BJ (cell line): ENCODE measurements around the gene CAMSAP2. TPM values are rescaled to one million over a fixed set of nuclear protein-coding genes. Genes with fewer than 3 reads are reported as not detected.

Source experiments
- CTCF ChIA-PET: fragments of 350-600 bp; formaldehyde crosslinking; extraction: SDS; loops from one replicate; lab custom pipeline; 2021; ENCODE audit warnings: antibody characterized with exemption, inconsistent platforms; lab: Yijun Ruan, JAX
- POLR2A ChIA-PET: fragments of 300-600 bp; sonication (Branson Sonifier 250); formaldehyde crosslinking; extraction: SDS; loops from one replicate; lab custom pipeline; 2021; ENCODE audit warnings: antibody characterized with exemption; lab: Charles Lee
- DNase-seq: peaks from one replicate; pipeline ENCODE4 v3.0.0-alpha.2; 2011; ENCODE audit warnings: low read depth
- H3K27me3 ChIP-seq: 2 replicates; pipeline ENCODE4 v1.6.0; 2011; ENCODE audit warnings: low read length; ENCODE audit not compliant: control insufficient read depth, insufficient read depth
- H3K36me3 ChIP-seq: 2 replicates; pipeline ENCODE4 v1.5.1; 2011; ENCODE audit warnings: low read length; ENCODE audit not compliant: control insufficient read depth, insufficient read depth
- H3K4me3 ChIP-seq: 2 replicates; pipeline ENCODE4 v1.5.1; 2011; ENCODE audit warnings: low read depth, mild to moderate bottlenecking, control low read depth, low read length
- polyA plus RNA-seq: library from polyadenylated mRNA; depleted of rRNA; stranded (reverse); fragments of >200 nt; gene quantifications from 2 replicates; pipeline ENCODE4 v1.2.3, GENCODE V29; 2011
- TF ChIP-seq, protein P1 (sequence below): IDR thresholded peaks from 2 replicates; pipeline ENCODE4 v1.5.1; 2011; ENCODE audit warnings: low read depth, mild to moderate bottlenecking, control low read depth, inconsistent platforms, low read length, moderate library complexity; ENCODE audit not compliant: insufficient read depth

The CAMSAP2 gene
- polyA plus RNA-seq, 1 experiment, result 7.5 TPM

DNA sequence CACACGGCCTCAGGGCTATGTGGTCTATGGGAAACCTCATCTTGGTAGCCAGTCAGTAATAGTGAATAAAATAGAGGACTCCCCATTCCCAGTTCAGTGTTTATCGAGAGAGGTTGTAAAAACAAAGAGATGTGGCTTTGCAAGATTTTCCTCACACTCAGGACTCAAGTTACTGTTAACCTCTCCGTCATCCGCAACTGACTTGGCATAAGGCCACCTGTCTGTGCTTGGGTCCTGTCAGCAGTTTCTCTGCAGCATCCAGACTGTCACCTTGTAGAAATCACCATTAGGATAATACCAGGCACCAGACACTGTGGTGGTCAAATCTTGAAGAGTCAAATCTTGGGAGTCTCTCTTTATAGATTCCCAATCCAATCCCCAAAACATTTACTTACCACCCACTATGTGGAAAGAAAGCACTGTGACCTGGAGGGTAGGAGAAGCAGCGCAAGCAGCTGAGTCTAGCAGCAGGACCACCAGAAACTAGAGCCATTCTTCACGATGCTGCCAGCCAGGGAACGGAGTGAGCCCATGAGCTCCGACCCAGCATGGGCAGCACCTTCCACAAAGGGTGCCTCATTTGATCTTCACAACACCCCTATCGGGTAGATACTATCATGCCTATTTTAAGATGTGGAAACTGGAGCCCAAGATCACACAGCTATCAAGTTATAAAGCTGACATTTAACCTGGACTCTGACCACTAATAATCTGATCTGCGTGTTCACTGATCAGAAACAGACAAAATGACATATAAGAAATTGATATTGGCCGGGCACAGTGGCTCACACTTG lies 128.5 kb downstream of the CAMSAP2 start:
- peaks cover 2% of the 10 kb centered on the region for H3K27me3 ChIP-seq
- POLR2A ChIA-PET, result no interaction called here

DNA sequence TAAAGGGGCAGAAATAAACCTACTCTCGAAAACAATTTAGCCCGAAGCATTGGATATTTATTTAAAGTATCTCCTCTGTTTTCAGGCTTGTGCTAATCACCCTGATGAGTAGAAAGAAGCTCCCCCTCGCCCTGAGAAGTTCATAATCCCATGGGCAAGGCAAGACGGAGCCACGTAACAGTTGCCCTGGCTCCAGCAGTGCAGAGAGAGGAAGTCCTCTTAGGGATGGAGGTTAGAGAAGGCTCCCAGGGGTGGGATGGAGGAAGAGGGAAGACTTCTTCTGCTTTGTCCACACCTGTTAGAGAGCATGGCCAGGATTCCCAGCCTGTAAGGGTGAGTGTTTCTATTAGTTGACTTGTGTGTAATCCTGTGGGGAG lies 130.7 kb downstream of the CAMSAP2 start:
- POLR2A ChIA-PET, result no interaction called here
- Histone ChIP-seq H3K36me3 (no peaks in the 10 kb centered on the region), H3K4me3 (no peak overlapping the region), H3K27me3 (peaks cover 17% of the 10 kb centered on the region)
- no peak for DNase-seq
- TF ChIP-seq, protein P1, sequence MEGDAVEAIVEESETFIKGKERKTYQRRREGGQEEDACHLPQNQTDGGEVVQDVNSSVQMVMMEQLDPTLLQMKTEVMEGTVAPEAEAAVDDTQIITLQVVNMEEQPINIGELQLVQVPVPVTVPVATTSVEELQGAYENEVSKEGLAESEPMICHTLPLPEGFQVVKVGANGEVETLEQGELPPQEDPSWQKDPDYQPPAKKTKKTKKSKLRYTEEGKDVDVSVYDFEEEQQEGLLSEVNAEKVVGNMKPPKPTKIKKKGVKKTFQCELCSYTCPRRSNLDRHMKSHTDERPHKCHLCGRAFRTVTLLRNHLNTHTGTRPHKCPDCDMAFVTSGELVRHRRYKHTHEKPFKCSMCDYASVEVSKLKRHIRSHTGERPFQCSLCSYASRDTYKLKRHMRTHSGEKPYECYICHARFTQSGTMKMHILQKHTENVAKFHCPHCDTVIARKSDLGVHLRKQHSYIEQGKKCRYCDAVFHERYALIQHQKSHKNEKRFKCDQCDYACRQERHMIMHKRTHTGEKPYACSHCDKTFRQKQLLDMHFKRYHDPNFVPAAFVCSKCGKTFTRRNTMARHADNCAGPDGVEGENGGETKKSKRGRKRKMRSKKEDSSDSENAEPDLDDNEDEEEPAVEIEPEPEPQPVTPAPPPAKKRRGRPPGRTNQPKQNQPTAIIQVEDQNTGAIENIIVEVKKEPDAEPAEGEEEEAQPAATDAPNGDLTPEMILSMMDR, result no peak
- CTCF ChIA-PET, result no interaction called here

More for the DNA sequence above, 128.5 kb downstream of the CAMSAP2 start:
- CTCF ChIA-PET, result interaction anchor here (1.4 kb wide), 1 partner anchor 12 kb away, joined by 4 read pairs; no protein-coding TSS in a partner anchor
- DNase-seq, result no peak
- Histone ChIP-seq H3K4me3 (no peak overlapping the region), H3K36me3 (no peaks in the 10 kb centered on the region; the same call in none of the 2 replicates)
- TF ChIP-seq, protein P1, result no peak

DNA sequence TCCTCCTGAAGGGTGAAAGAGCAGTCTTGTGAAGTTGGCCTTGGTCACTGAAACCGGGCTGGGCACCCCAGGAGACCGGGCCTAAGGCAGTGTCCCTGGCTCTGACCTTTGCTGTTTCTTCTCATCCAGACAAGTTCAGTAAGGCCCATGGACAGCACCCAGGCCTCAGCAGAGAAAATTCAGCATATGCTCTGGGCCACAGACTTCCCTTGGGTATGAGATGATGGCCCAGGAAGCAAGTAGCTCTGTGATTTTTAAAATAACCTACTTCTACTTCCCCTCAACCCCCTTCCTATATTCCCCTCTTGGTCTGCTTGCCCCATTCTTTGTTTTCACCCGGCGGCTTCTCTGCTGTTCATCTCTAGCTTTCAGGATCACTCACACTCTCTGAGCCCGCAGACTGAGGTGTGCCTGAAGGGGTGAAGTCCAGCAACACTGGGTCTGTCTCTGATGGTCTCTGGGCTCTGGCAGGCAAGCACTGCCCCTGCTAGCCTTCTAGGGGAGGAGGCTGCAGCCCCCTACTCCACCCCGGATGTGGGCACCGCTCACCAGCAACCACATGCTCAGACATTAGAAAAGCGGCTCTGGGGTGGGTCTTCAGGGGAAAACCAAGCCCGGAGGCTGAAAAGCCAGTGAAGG lies 131.2 kb downstream of the CAMSAP2 start:
- H3K4me3 ChIP-seq, result no peak overlapping the region
- POLR2A ChIA-PET, result no interaction called here
- CTCF ChIA-PET, result no interaction called here
- TF ChIP-seq, protein P1, result no peak
- H3K36me3 ChIP-seq, result no peaks in the 10 kb centered on the region
- no peak for DNase-seq
- H3K27me3 ChIP-seq, result peaks cover 18% of the 10 kb centered on the region

DNA sequence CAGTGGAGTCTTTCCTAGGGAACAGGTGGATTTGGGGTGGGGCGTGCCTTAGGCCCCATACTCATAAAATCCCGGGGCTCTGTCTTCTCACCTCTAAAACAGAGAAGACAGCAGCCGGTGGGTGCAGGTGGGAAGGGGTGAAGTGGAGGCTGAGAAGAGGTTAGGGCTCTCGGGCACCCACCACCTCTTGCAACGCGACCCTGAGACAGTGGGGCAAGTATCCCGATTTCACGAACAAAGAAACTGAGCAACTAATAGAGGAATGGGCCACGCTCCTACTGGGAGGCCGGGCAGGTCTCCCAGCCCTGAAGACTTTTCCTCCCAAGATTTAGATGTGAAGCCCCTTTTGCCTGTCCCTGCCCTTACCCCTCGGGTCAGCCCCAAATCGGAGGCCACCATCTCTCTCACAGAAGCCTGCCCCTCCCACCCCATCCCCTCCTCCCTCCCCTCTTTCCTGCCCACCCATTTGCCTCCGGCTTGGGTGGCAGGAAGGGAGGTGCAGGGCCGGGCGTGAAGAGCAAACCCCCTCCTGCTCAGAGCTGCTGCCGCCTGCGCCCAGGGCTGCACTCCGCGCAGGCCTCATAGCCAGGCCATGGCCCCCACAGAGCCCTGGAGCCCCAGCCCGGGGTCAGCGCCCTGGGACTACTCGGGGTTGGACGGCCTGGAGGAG lies 133.9 kb downstream of the CAMSAP2 start, which contains the start of gene GPR25:
Gene GPR25 (plus strand): TSS at position 536 of the 670 bp plus-strand sequence. CDS start 57 bp downstream, at position 593.
- peak within 1 kb of the TSS; percentile 14; the same call in 1 of the 2 replicates for H3K4me3 ChIP-seq
- H3K36me3 ChIP-seq, result no peaks in the 10 kb centered on the region

More for the DNA sequence above, 133.9 kb downstream of the CAMSAP2 start, which contains the start of gene GPR25:
- DNase-seq, result no peak
- ChIA-PET CTCF (no interaction called here), POLR2A (no interaction called here)
- TF ChIP-seq, protein P1, result no peak
- peaks cover 21% of the 10 kb centered on the region for H3K27me3 ChIP-seq
